ENCODE measurements around the gene PSMD3.

DNA sequence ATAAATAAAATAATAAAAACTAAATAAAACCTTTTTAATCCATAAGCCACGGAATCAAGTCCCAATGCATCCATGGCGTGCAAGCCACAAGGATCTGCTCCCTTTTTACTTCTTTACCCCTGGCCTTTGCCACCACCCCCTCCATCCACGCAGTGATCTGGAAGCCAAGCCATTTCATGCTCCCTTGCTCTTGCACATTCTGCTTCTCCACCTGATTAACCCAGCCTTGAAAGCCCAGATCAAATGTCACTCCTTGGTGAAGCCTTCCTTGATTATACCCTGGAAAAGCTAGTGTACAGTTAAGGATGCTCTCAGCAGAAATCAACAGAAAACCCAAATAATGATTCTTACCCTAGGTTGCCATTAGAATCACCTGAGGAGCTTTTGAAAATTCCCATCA lies 43.2 kb upstream of the PSMD3 start:
- TF ChIP-seq, protein P1, sequence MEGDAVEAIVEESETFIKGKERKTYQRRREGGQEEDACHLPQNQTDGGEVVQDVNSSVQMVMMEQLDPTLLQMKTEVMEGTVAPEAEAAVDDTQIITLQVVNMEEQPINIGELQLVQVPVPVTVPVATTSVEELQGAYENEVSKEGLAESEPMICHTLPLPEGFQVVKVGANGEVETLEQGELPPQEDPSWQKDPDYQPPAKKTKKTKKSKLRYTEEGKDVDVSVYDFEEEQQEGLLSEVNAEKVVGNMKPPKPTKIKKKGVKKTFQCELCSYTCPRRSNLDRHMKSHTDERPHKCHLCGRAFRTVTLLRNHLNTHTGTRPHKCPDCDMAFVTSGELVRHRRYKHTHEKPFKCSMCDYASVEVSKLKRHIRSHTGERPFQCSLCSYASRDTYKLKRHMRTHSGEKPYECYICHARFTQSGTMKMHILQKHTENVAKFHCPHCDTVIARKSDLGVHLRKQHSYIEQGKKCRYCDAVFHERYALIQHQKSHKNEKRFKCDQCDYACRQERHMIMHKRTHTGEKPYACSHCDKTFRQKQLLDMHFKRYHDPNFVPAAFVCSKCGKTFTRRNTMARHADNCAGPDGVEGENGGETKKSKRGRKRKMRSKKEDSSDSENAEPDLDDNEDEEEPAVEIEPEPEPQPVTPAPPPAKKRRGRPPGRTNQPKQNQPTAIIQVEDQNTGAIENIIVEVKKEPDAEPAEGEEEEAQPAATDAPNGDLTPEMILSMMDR (IDR thresholded peaks at IDR 0.05; ENCODE audit: poor library complexity): no peak
- TF ChIP-seq EZH2phosphoT487 (IDR thresholded peaks at IDR 0.05; ENCODE audit: low read depth, severe bottlenecking, unreplicated experiment): no peak
